OCI-LY3 (cell line): ENCODE results near the gene OR52B2.

Experiments used
- H2AFZ ChIP-seq: fragments of 200-600, 300-600 bp; shearing (Covaris generic); 2 replicates; pipeline ENCODE4 v1.6.0; 2014; ENCODE audit warnings: antibody characterized with exemption, low read depth, low read length
- H3K27ac ChIP-seq: fragments of 200-600, 300-600 bp; sonication (generic); 2 replicates; pipeline ENCODE4 v1.5.1; 2014; ENCODE audit warnings: mild to moderate bottlenecking, low read length, moderate library complexity, mixed read lengths
- H3K27me3 ChIP-seq: fragments of 200-600, 300-600 bp; sonication (generic); 2 replicates; pipeline ENCODE4 v1.6.1; 2014; ENCODE audit warnings: low read depth, low read length, mixed read lengths
- H3K36me3 ChIP-seq: fragments of 200-600, 300-600 bp; sonication (generic); replicated peaks from 2 replicates; pipeline ENCODE3; 2014; ENCODE audit warnings: low read depth, low read length, mixed read lengths
- H3K4me1 ChIP-seq: fragments of 300-600, 200-600 bp; sonication (generic); 2 replicates; pipeline ENCODE4 v1.6.1; 2014; ENCODE audit warnings: low read length, mixed read lengths
- H3K4me2 ChIP-seq: fragments of 200-600, 300-600 bp; sonication (generic); 2 replicates; pipeline ENCODE4 v1.6.1; 2014; ENCODE audit warnings: low read length, mixed read lengths
- H3K4me3 ChIP-seq: fragments of 300-600, 200-600 bp; sonication (generic); 2 replicates; pipeline ENCODE4 v1.5.1; 2014; ENCODE audit warnings: antibody characterized with exemption, mild to moderate bottlenecking, low read length, moderate library complexity
- H3K79me2 ChIP-seq: fragments of 300-600, 200-600 bp; shearing (Covaris generic); 2 replicates; pipeline ENCODE4 v1.6.1; 2014; ENCODE audit warnings: mild to moderate bottlenecking, low read length, mixed read lengths
- H3K9ac ChIP-seq: fragments of 300-600, 200-600 bp; shearing (Covaris generic); 2 replicates; pipeline ENCODE4 v1.6.0; 2014; ENCODE audit warnings: mild to moderate bottlenecking, low read length, moderate library complexity
- H3K9me3 ChIP-seq: fragments of 200-600, 300-600 bp; shearing (Covaris generic); 2 replicates; pipeline ENCODE4 v1.6.1; 2014; ENCODE audit warnings: low read length, mixed read lengths; ENCODE audit not compliant: insufficient read depth
- H4K20me1 ChIP-seq: fragments of 200-600, 300-600 bp; sonication (generic); 2 replicates; pipeline ENCODE4 v1.6.1; 2016; ENCODE audit warnings: low read length, mixed read lengths; ENCODE audit not compliant: insufficient read depth
- EZH2phosphoT487 ChIP-seq: fragments of 200-600 bp; shearing (Covaris generic); IDR thresholded peaks from 2 replicates; pipeline ENCODE4 v1.6.1; 2018; ENCODE audit warnings: antibody characterized with exemption, mixed run types, low read depth
- TF ChIP-seq, protein P1 (sequence below): fragments of 200-600, 300-600 bp; sonication (generic); IDR thresholded peaks from 2 replicates; pipeline ENCODE4 v1.5.1; 2014; ENCODE audit warnings: antibody characterized with exemption, low read length, low read depth

OR52B2 gene

DNA sequence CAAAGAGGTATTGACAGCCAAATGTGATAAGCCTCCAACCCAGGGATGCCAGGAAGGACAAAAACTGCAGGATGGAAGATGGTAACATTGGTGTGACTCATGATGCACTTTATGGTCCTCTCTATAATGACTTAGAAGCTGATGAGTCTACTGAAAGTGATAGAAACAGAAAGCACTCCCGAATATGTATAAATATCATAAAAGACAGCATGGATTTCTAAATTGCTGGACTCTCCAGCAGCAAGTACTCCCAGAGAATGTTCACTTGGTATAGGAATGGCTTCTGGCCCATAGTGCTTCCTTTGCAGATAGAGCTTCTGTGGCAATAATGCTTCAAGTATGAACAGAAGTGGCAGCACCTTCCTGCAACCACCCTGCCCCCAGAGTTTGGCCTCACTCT lies at the start of gene OR52B2:
OR52B2 (minus strand) TSS at position 101 of the 400 bp plus-strand sequence; CDS start at position 101, 0 bp downstream.
- no peak within 1 kb of the TSS for H3K4me3 ChIP-seq
- no peak within 1 kb of the TSS for H3K9ac ChIP-seq
- H3K4me1 ChIP-seq: no peaks in the 10 kb centered on the region
- no peak within 1 kb of the TSS for H3K27ac ChIP-seq
- no peak for TF ChIP-seq EZH2phosphoT487
- TF ChIP-seq, protein P1, sequence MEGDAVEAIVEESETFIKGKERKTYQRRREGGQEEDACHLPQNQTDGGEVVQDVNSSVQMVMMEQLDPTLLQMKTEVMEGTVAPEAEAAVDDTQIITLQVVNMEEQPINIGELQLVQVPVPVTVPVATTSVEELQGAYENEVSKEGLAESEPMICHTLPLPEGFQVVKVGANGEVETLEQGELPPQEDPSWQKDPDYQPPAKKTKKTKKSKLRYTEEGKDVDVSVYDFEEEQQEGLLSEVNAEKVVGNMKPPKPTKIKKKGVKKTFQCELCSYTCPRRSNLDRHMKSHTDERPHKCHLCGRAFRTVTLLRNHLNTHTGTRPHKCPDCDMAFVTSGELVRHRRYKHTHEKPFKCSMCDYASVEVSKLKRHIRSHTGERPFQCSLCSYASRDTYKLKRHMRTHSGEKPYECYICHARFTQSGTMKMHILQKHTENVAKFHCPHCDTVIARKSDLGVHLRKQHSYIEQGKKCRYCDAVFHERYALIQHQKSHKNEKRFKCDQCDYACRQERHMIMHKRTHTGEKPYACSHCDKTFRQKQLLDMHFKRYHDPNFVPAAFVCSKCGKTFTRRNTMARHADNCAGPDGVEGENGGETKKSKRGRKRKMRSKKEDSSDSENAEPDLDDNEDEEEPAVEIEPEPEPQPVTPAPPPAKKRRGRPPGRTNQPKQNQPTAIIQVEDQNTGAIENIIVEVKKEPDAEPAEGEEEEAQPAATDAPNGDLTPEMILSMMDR: no peak
- H3K4me2 ChIP-seq: no peak within 1 kb of the TSS
- no peaks in the 10 kb centered on the region for H3K36me3 ChIP-seq
- peaks cover 12% of the 10 kb centered on the region for H3K27me3 ChIP-seq
- no peak within 1 kb of the TSS for H2AFZ ChIP-seq
- no peaks in the 10 kb centered on the region for H3K9me3 ChIP-seq
- no peaks in the 10 kb centered on the region for H3K79me2 ChIP-seq
- no peaks in the 10 kb centered on the region for H4K20me1 ChIP-seq

DNA sequence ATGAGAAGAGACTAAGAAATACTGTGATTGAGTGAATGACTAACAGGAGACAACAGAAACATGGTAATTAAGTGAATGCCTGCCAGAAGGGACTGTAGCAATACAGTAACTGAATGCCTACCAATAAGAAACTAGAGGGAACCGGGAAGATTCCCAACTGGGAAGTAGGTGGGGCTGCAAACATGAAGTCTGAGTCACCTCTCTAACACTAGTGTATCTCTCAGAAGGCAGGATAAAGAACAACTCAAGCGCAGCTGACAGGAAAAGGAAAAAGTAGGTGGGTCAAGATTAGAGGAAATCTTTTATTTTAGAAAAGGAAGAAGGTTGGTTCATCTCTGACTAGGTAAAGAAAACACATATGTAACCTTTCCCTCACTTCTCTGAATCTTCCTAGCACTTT lies 49.2 kb upstream of the OR52B2 start:
- Histone ChIP-seq H3K36me3 (peaks cover 30% of the 10 kb centered on the region), H3K27me3 (no peaks in the 10 kb centered on the region), H3K9me3 (no peaks in the 10 kb centered on the region), H3K27ac (no peak overlapping the region), H3K4me1 (no peaks in the 10 kb centered on the region), H3K4me3 (no peak overlapping the region), H4K20me1 (no peaks in the 10 kb centered on the region), H3K9ac (no peak overlapping the region), H3K4me2 (no peak overlapping the region), H2AFZ (no peak overlapping the region), H3K79me2 (no peaks in the 10 kb centered on the region)
- TF ChIP-seq, protein P1: no peak
- no peak for TF ChIP-seq EZH2phosphoT487

DNA sequence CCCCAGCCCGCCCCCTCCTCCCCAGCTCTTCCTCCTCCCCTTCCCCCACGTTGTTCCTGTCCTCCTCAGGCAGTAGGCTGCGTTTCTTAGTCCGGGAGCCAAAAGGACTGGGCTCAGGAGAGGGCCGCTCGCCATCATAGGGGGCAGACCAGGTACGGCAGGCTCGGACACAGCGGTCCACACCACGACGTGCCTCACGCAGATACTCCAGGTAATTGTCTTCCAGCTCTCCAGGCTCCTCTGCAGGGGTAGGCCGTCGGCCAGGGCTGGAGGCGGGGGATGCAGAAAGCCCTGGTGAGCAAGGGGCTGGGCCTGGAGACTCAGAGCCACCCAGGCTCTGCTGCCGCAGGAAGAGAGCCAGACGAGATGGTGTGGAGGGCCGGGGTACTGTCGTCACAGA lies 47.6 kb upstream of the OR52B2 start:
- H3K9ac ChIP-seq: no peak overlapping the region
- no peaks in the 10 kb centered on the region for H3K4me1 ChIP-seq
- no peaks in the 10 kb centered on the region for H3K79me2 ChIP-seq
- no peak overlapping the region for H3K4me2 ChIP-seq
- peaks cover 29% of the 10 kb centered on the region for H3K36me3 ChIP-seq
- H2AFZ ChIP-seq: no peak overlapping the region
- no peak for TF ChIP-seq EZH2phosphoT487
- TF ChIP-seq, protein P1: no peak
- no peaks in the 10 kb centered on the region for H4K20me1 ChIP-seq
- H3K9me3 ChIP-seq: no peaks in the 10 kb centered on the region
- no peak overlapping the region for H3K27ac ChIP-seq
- no peaks in the 10 kb centered on the region for H3K27me3 ChIP-seq
- no peak overlapping the region for H3K4me3 ChIP-seq

DNA sequence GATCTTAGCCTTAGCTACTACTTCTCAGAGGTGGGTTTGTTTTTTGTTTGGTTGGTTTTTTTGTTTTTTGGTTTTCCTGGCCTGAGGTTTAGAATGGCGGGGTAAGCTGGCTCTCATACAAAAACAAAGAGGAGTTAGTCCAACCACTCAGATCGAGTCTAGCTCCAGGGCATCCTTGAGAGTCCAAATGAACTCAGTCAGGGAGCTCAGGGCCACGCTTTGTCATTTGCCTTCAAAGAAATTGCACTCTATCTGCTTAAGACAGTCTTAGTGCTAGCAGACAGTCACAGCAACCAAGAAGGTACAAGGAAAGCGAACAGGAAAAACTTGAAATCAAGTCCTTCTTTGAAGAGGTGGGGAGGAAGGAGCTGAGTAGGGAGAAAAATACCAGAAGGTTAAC lies 46.4 kb upstream of the OR52B2 start:
- Histone ChIP-seq H3K9ac (no peak overlapping the region), H2AFZ (no peak overlapping the region), H3K79me2 (no peaks in the 10 kb centered on the region), H3K9me3 (no peaks in the 10 kb centered on the region), H3K36me3 (peaks cover 25% of the 10 kb centered on the region), H3K27ac (no peak overlapping the region), H4K20me1 (no peaks in the 10 kb centered on the region), H3K4me3 (no peak overlapping the region), H3K4me2 (no peak overlapping the region), H3K4me1 (no peaks in the 10 kb centered on the region), H3K27me3 (no peaks in the 10 kb centered on the region)
- TF ChIP-seq EZH2phosphoT487: no peak
- TF ChIP-seq, protein P1: no peak
